Hepatocyte (in vitro differentiated cells): ENCODE data around the gene SUMF1.

Experiments
- CTCF ChIP-seq: fragments of 200-600 bp; sonication (generic); IDR thresholded peaks from 2 replicates; pipeline ENCODE4 v1.5.1; 2016; ENCODE audit warnings: antibody characterized with exemption, mild to moderate bottlenecking; ENCODE audit not compliant: poor library complexity
- EZH2 ChIP-seq: fragments of 200-600 bp; sonication (generic); IDR thresholded peaks from 2 replicates; pipeline ENCODE4 v1.6.1; 2016; ENCODE audit warnings: antibody characterized with exemption, mild to moderate bottlenecking, borderline replicate concordance
- EZH2phosphoT487 ChIP-seq: fragments of 200-600 bp; sonication (generic); IDR thresholded peaks from one replicate; pipeline ENCODE4 v1.6.1; 2018; ENCODE audit warnings: antibody characterized with exemption, mild to moderate bottlenecking, low read depth, moderate library complexity; ENCODE audit not compliant: unreplicated experiment, severe bottlenecking

GRCh38 chr3:4336850-4337546 lies 130.1 kb downstream of the SUMF1 start:
- TF ChIP-seq CTCF, result no peak
- TF ChIP-seq EZH2, result no peak
- no peak for TF ChIP-seq EZH2phosphoT487
